ENCODE measurements around the gene CEPT1. TPM values are rescaled to one million over a fixed set of nuclear protein-coding genes. Genes with fewer than 3 reads are reported as not detected.
A peak's percentile ranks its signal among the peaks of the same experiment; 100 is the strongest.

CEPT1 gene
- total RNA-seq, 4 donors from 2014 or later, result 32.2 to 53.8 (median 51.7) TPM

- H3K27ac ChIP-seq, result no peak overlapping the region
- peaks cover 21 to 25% of the 10 kb centered on the region in 2 donors for H3K4me1 ChIP-seq
Observed at GRCh38 chr1:111221633-111222291, 81.7 kb downstream of the CEPT1 start.

GRCh38 chr1:111222308-111223125, 82.5 kb downstream of the CEPT1 start:
- WGBS, 2 donors, result 26 to 28% methylated on average over 10 of the region's 10 CpGs
- peak; percentile 79 to 82 for DNase-seq
- H3K4me1 ChIP-seq, result peaks cover 25 to 32% of the 10 kb centered on the region in 2 donors
- H3K4me3 ChIP-seq (replicated peaks in 1 of 3), result no peak overlapping the region
- no peaks in the 10 kb centered on the region for H3K9me3 ChIP-seq
- peak overlapping the region in 2 of 3 donors; percentile 15 to 21 for H3K27ac ChIP-seq
- H3K27me3 ChIP-seq, result no peaks in the 10 kb centered on the region
- no peaks in the 10 kb centered on the region for H3K36me3 ChIP-seq
- TF ChIP-seq CTCF (IDR thresholded peaks at IDR 0.05) (peak; percentile 68 to 96 (median 95)), POLR2A (IDR thresholded peaks at IDR 0.05) (no peak)
- intact Hi-C loops (cut with DNase I), result loop anchor here (5.0 kb wide), 2 partner anchors 110 to 180 kb away; no protein-coding TSS in a partner anchor

More at GRCh38 chr1:111221633-111222291, 81.7 kb downstream of the CEPT1 start:
- no peak overlapping the region for H3K4me3 ChIP-seq (replicated peaks in 1 of 3)
- no peak for TF ChIP-seq CTCF (IDR thresholded peaks at IDR 0.05)
- TF ChIP-seq POLR2A (IDR thresholded peaks at IDR 0.05), result no peak
- no peaks in the 10 kb centered on the region for H3K9me3 ChIP-seq
- 71 to 78% methylated on average over 5 of the region's 5 CpGs for WGBS, 2 donors
- no peaks in the 10 kb centered on the region for H3K27me3 ChIP-seq
- no peaks in the 10 kb centered on the region for H3K36me3 ChIP-seq
- intact Hi-C loops (cut with DNase I), result loop anchor here (5.0 kb wide), 2 partner anchors 111 to 181 kb away; no protein-coding TSS in a partner anchor
- DNase-seq, result no peak

GRCh38 chr1:111223126-111223685, 83.2 kb downstream of the CEPT1 start:
- intact Hi-C loops (cut with DNase I), result loop anchor here (5.0 kb wide), 2 partner anchors 109 to 179 kb away; no protein-coding TSS in a partner anchor
- H3K27me3 ChIP-seq, result no peaks in the 10 kb centered on the region
- H3K27ac ChIP-seq, result no peak overlapping the region
- H3K4me1 ChIP-seq, result peaks cover 32 to 39% of the 10 kb centered on the region in 2 donors
- no peak overlapping the region for H3K4me3 ChIP-seq (replicated peaks in 1 of 3)
- TF ChIP-seq CTCF (IDR thresholded peaks at IDR 0.05) (peak in 1 of 6 experiments; percentile 1), POLR2A (IDR thresholded peaks at IDR 0.05) (no peak)
- no peaks in the 10 kb centered on the region for H3K36me3 ChIP-seq
- DNase-seq, result no peak
- 87 to 88% methylated on average over 6 of the region's 6 CpGs for WGBS, 2 donors
- H3K9me3 ChIP-seq, result no peaks in the 10 kb centered on the region

- Histone ChIP-seq H3K4me1 (peaks cover 38 to 41% of the 10 kb centered on the region in 2 donors), H3K27ac (peak overlapping the region in 2 of 3 donors; percentile 87 to 94), H3K4me3 (replicated peaks in 1 of 3) (no peak overlapping the region), H3K36me3 (no peaks in the 10 kb centered on the region), H3K9me3 (no peaks in the 10 kb centered on the region), H3K27me3 (no peaks in the 10 kb centered on the region)
- DNase-seq, result no peak
- TF ChIP-seq POLR2A (IDR thresholded peaks at IDR 0.05) (no peak), CTCF (IDR thresholded peaks at IDR 0.05) (no peak)
- intact Hi-C loops (cut with DNase I), result no loop called here
Observed at GRCh38 chr1:111225091-111225490, 85.1 kb downstream of the CEPT1 start.

All from thyroid gland (tissue), 4 donors.